Measurements from ENCODE around the gene OCA2.

GRCh38 chr15:27757052-27757451, 342.1 kb downstream of the OCA2 start:
- no peak for TF ChIP-seq CTCF (IDR thresholded peaks at IDR 0.05)
- TF ChIP-seq POLR2AphosphoS5 (IDR thresholded peaks at IDR 0.05) = no peak
